NCI-H1417 (cell line): ENCODE results near the gene SHC4.

ENCODE experiments used
- DNase-seq, 3 experiments: peaks; one replicate each; lab custom pipeline; 2025; lab: John Stamatoyannopoulos, UW

SHC4 gene

DNA sequence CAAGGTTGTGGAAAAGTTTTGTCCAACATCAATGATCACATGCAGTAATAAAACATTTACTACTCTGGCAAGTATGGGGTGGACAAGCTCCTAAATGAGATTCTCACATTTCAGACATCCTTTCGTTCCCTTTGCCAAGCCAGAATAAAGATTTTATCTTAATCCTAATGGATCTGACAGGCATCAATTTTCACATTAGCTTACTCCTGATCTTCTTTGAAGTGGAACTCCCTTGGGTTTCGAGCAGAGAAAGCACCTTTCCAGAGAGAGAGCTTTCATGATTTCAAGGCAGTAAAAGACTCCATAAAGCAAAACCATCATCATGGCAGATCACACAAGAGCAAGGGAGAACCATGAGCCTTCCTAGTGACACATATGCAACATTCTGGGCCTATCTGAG lies 113.1 kb downstream of the SHC4 start:
- DNase-seq: no peak

DNA sequence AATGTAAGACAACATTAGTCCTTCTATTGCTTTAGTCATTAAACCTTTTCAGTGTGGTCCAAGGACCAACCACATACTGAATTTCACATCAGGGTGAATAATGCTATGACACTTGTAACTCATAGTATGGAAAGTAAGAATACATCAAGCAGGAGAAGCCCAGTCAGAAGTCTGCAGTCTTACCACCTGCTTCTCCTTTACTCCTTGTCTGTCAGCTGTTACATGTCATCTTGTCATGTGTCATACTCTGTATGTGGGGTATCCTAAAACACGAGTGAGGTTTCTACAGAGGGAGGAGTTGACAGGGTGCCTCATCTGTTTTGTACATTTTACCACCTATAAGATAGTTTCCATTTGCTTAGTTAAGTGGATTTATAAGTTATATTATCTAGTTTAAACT lies 118.6 kb downstream of the SHC4 start:
- DNase-seq: no peak

GRCh38 chr15:48842501-48842900 lies 121.2 kb downstream of the SHC4 start:
- DNase-seq: no peak

GRCh38 chr15:48834756-48835155 lies 129.0 kb downstream of the SHC4 start:
- no peak for DNase-seq

- no peak for DNase-seq
Observed at GRCh38 chr15:48833526-48834239, 130.0 kb downstream of the SHC4 start.

GRCh38 chr15:48832648-48833047 lies 131.1 kb downstream of the SHC4 start:
- no peak for DNase-seq

GRCh38 chr15:48828906-48829305 lies 134.8 kb downstream of the SHC4 start:
- no peak for DNase-seq

- no peak for DNase-seq
Observed at GRCh38 chr15:48828471-48828870, 135.2 kb downstream of the SHC4 start.

DNA sequence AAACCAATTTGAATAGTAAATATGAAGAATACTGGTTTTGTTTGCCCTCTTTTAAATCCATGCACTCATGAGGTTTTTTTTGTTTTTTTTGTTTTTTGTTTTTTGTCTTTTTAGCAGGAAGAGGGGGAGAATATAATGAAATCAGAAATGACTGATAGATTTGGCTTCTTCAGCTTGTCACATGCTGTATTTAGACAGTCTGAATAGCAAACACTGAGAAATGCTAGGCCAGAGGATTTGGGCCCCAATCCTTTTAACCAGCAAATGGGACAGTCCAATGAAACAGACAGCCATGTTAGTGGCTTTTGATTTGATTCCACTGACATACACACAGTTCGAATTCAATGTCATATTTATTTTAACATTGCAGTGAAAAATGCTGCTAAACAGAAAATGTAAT lies 138.6 kb downstream of the SHC4 start:
- no peak for DNase-seq

DNA sequence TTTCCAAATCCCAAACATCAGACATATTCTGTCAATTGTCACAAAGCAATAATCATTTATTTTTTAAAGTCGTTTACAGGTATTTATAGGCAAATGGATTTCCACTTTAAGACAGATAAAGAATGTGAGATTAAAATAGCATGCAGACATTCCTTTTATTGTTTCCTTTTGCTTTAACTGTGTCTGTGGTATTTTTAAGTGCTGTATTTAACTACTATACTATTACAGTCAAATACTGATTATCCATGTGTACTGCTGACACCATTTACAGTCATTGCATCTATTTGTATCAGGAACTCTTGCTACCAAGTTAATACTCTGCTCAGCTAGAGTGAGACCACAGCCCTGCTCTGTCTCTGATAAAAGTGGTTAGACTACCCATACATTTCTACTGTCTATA lies 140.0 kb downstream of the SHC4 start:
- DNase-seq: no peak

- no peak for DNase-seq
Observed at GRCh38 chr15:48823237-48823636, 140.5 kb downstream of the SHC4 start.

DNA sequence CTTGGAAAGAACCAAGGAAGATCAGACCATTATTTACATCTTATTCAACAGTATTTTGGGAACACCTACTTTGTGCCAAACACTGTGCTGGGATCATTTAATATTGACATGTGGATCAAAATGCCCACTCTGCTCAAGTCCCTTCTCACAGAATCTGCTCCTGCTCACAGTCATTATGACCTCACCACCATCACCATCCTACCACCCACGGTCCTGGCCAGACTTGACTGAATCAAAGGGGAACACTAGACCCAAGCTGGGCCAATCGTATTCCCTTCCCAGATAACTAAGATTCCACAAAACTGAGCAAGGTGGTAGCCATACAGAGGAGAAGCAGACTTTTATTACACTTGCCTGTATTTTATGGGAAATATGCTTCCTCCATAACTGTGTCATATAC lies 149.4 kb downstream of the SHC4 start:
- DNase-seq: no peak

DNA sequence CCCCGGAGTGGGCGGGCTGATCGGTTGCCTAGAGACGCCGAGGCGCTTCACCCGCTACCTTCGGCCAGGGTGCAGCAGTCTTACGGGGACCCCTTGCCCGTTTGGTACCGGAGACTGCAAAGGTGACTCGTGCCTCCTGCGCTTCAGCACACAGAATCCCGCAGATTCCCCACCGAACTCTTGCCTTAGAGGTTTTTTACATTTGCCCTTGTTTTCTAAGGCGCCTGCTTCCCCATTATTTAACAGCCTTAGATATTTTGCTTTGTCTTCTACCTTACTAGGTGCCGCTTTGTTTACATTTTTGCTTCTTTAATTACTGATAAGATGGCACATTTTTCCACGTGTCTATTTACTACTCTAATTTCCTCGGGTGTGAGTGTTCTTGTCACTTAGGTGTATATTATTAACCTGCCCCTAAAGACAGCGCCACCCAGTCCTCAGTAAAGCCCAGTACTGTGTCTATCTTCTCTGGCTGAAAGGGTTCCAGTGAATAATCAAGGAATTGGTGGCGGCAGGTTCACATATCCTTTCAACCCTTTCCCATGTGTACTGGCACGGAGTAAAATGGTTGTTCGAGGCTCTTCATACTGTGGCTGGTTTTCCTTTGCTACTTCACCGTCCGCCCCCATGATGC lies 152.3 kb downstream of the SHC4 start:
- DNase-seq: peak in 1 of 3 experiments; percentile 82

DNA sequence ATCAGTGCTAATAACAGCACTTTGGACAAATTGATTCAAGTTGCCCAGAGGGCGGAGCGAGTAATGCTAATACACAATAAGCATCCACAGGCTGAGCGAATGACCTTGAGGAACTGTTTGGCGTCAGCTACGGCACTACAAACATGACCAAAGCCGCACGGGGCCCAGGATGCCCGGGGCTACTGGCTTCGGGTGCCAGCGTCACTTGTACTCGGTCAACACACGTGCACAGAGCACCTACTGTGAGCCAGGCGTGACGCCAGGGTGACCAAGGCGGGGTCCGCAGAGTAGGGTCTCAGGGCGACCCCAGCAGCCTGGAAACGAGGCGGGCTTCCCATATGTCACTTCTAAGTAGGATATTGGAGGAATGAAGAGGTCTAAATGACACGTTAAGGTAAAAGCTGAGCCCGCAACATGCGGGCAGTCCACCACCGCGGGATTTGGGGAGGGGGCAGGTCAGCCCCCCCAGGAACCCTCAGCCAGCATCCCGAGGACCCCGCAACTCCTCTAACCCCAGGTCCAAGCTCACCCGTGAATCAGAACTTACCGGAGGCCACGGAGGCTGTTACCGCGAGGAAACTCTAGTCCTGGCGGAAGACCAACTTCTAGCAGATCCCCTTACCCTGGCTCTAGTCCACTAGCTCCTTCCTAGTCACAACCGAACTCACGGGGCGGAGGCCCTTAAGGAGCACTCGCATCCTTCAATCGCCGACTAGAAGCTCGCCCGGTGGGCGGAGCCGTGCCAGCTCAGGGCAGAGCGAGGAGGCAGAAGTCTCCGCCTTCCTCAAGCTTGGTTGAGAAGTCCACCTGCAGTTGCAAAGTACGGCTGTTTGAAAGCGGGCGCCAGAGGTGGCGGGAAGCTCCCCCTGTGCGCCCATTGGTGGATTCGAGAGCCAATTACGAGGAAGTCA lies 153.1 kb downstream of the SHC4 start, which contains the start of gene CEP152:
TSS of gene CEP152 (minus strand) at position 656 of the 911 bp plus-strand sequence. CDS start 5,420 bp downstream, outside the sequence.
- peak; percentile 97 to 99 (median 98) for DNase-seq

DNA sequence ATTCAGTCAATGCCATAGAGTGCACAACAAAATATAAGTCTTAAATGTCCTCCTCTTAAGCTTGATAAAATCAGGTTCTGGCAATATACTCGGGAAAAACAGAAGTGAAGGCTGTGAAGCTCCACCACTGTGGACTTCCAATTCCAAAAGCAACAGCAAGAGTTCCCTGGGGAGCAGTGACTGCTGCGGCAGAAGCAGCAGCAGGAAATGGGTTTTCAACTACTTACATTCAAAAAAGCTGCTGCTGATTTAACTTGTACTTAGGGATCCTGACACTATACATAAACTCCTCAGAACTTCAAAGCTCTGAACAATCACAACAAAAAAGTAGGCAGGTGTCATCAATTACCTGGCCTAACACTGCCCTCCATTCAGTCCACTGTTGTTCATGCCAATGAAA lies 157.6 kb downstream of the SHC4 start:
- DNase-seq: peak; percentile 15 to 42 (median 40)

- DNase-seq: no peak
Observed at GRCh38 chr15:48805591-48805990, 158.1 kb downstream of the SHC4 start.

GRCh38 chr15:48803877-48804276 lies 159.8 kb downstream of the SHC4 start:
- DNase-seq: peak in 2 of 3 experiments; percentile 6 to 61

DNA sequence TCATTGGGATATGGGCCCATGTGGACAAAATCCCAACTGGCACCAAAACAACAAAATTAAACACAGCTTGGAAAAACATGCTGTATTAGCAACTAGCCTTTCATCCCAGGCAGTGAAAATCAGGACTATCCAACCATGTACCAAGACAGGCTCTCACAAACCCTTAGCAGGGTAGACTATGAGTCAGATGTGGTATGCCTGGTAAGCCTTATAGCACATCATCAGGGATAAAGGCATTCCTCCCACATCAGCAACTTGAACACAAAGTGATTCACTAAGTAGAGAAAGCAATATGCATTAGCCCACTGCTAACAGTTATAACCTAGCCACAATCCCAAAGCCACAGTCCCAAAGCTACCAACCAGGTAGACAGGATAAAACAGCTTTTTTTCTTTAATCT lies 160.9 kb downstream of the SHC4 start:
- DNase-seq: no peak

DNA sequence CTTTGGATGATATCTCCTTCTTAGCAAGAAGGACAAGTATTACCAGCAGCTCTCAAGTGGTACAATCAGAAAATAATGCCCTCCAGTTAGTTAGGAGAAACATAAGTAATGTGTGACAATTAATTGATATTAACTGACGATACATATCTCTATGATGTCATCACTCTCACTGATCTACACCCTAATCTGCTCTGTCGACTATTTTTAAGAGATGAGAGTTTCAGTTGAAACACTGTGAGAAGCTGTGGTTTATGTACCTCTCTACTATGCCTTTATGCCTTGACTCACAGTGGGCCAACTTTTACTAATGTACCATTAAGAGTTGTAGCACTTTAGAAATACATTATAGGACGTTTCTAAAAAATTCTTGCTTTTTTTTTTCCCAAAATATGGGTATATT lies 161.5 kb downstream of the SHC4 start:
- DNase-seq: no peak

- peak in 1 of 3 experiments; percentile 23 for DNase-seq
Observed at GRCh38 chr15:48800811-48801455, 162.8 kb downstream of the SHC4 start.

- no peak for DNase-seq
Observed at GRCh38 chr15:48800245-48800644, 163.5 kb downstream of the SHC4 start.

GRCh38 chr15:48798319-48798718 lies 165.4 kb downstream of the SHC4 start:
- DNase-seq: peak; percentile 20 to 94 (median 73)
